ENCODE results near the gene MACC1.

Gene MACC1

DNA sequence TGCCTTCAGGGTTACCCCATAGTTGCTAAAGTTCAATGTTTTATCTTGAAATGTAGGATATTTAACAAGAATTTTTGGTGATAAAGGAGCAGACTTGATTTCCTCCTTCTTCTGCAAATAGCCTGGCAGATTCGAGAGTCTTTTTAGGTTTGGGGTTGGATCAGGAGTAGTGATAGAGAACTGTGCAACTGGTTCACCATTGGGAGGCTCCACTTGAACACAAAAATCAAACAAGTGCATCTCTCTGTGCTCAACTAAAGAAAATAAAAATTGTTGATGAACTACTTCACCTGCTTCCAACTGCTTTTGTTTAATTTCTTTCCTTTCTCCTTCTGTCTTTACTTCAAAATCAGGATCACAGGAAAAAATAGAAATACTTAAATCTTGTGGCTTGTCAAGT lies 58.5 kb downstream of the MACC1 start:
- no peak for DNase-seq (ENCODE audit: low read depth, low spot score)
- no peaks in the 10 kb centered on the region for H3K27me3 ChIP-seq (ENCODE audit: insufficient read depth, insufficient read length)
- no peaks in the 10 kb centered on the region for H3K4me1 ChIP-seq (ENCODE audit: insufficient read depth, insufficient read length)
- no peak overlapping the region for H3K9ac ChIP-seq (ENCODE audit: insufficient read length, low read depth)
- no peak for TF ChIP-seq SUZ12 (IDR thresholded peaks at IDR 0.05; ENCODE audit: extremely low read depth, insufficient read depth, insufficient read length)
- no peak for TF ChIP-seq ZNF274 (IDR thresholded peaks at IDR 0.05; ENCODE audit: low read depth, low read length)
- TF ChIP-seq YY1 (IDR thresholded peaks at IDR 0.05; ENCODE audit: insufficient read depth, insufficient read length), result no peak
- no peaks in the 10 kb centered on the region for H3K36me3 ChIP-seq (ENCODE audit: insufficient read depth, insufficient read length, low read length)
- H3K4me3 ChIP-seq (ENCODE audit: insufficient read length, low read depth), result no peak overlapping the region
- H3K9me3 ChIP-seq (ENCODE audit: insufficient read depth, low read length), result peaks cover 6% of the 10 kb centered on the region; the same call in 1 of the 2 replicates

DNA sequence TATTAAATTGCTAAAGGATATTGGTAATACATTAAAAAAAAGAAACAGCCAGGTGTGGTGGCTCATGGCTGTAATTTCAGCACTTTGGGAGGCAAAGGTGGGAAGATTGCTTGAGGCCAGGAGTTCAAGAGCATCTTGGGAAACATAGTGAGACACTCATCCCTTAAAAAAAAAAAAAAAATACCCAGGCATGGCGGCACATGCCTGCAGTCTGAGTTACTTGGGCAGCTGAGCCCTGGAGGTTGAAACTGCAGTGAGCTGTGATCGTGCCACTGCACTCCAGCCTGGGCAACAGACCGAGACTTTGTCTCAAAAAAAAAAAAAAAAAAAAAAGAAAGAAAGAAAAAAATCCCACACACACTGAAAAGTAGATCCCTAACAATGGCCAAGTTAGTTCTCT lies 59.7 kb downstream of the MACC1 start:
- no peak for DNase-seq (ENCODE audit: low read depth, low spot score)
- Histone ChIP-seq H3K9me3 (ENCODE audit: insufficient read depth, low read length) (peaks cover 6% of the 10 kb centered on the region; the same call in 1 of the 2 replicates), H3K36me3 (ENCODE audit: insufficient read depth, insufficient read length, low read length) (no peaks in the 10 kb centered on the region), H3K27me3 (ENCODE audit: insufficient read depth, insufficient read length) (no peaks in the 10 kb centered on the region), H3K9ac (ENCODE audit: insufficient read length, low read depth) (no peak overlapping the region), H3K4me1 (ENCODE audit: insufficient read depth, insufficient read length) (no peaks in the 10 kb centered on the region), H3K4me3 (ENCODE audit: insufficient read length, low read depth) (no peak overlapping the region)
- TF ChIP-seq YY1 (IDR thresholded peaks at IDR 0.05; ENCODE audit: insufficient read depth, insufficient read length) (no peak), SUZ12 (IDR thresholded peaks at IDR 0.05; ENCODE audit: extremely low read depth, insufficient read depth, insufficient read length) (no peak)

DNA sequence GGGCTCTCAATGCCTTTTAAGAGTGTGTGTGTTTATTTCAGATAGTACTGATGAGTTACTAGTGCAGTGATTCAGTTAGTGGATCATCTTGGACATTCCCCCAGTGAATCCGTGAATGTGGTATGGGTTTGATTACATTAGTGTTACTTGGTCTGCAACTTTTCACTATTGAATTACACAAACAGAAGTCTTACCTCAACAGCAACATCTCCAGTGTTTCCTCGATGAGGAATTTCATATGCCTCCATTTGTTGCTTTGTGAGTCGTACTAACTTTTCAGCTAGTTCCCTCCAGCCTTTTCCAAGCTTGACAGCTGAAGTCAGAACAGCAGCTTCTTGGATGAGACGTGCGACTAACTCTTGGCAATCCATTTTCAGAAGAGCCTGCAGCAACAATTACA lies 63.2 kb downstream of the MACC1 start:
- Histone ChIP-seq H3K9me3 (ENCODE audit: insufficient read depth, low read length) (0 out of 2 replicates have a peak, but pooled peaks cover under 1% of the 10 kb centered on the region), H3K4me3 (ENCODE audit: insufficient read length, low read depth) (no peak overlapping the region), H3K27me3 (ENCODE audit: insufficient read depth, insufficient read length) (no peaks in the 10 kb centered on the region)

DNA sequence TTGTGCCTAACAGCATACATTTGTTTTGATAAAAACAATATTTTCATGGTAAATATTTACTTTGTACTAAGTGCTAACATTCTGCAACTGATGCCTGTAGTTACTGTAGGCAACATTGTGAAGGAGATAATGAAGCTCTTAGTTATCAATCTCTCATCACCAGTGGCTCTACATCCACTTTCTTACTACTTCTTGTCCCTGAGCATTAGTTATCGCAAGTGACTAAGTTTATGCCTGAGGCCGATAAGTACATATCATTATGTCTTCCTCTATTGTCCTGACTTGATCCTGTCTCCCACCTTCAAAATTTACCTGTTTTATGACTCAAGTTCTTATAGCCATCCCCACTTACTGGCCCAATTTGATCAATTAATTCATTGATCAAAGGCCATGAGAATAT lies 63.6 kb downstream of the MACC1 start:
- H3K27me3 ChIP-seq (ENCODE audit: insufficient read depth, insufficient read length), result no peaks in the 10 kb centered on the region
- DNase-seq (ENCODE audit: low read depth, low spot score), result no peak
- no peaks in the 10 kb centered on the region for H3K9me3 ChIP-seq (ENCODE audit: insufficient read depth, low read length)
- no peaks in the 10 kb centered on the region for H3K4me1 ChIP-seq (ENCODE audit: insufficient read depth, insufficient read length)
- H3K4me3 ChIP-seq (ENCODE audit: insufficient read length, low read depth), result no peak overlapping the region
- TF ChIP-seq SUZ12 (IDR thresholded peaks at IDR 0.05; ENCODE audit: extremely low read depth, insufficient read depth, insufficient read length) (no peak), YY1 (IDR thresholded peaks at IDR 0.05; ENCODE audit: insufficient read depth, insufficient read length) (no peak), ZNF274 (IDR thresholded peaks at IDR 0.05; ENCODE audit: low read depth, low read length) (no peak)
- H3K36me3 ChIP-seq (ENCODE audit: insufficient read depth, insufficient read length, low read length), result no peaks in the 10 kb centered on the region
- H3K9ac ChIP-seq (ENCODE audit: insufficient read length, low read depth), result no peak overlapping the region

More for the DNA sequence above, 63.2 kb downstream of the MACC1 start:
- no peaks in the 10 kb centered on the region for H3K36me3 ChIP-seq (ENCODE audit: insufficient read depth, insufficient read length, low read length)
- no peaks in the 10 kb centered on the region for H3K4me1 ChIP-seq (ENCODE audit: insufficient read depth, insufficient read length)
- TF ChIP-seq ZNF274 (IDR thresholded peaks at IDR 0.05; ENCODE audit: low read depth, low read length), result no peak
- TF ChIP-seq SUZ12 (IDR thresholded peaks at IDR 0.05; ENCODE audit: extremely low read depth, insufficient read depth, insufficient read length), result no peak
- TF ChIP-seq YY1 (IDR thresholded peaks at IDR 0.05; ENCODE audit: insufficient read depth, insufficient read length), result no peak
- no peak overlapping the region for H3K9ac ChIP-seq (ENCODE audit: insufficient read length, low read depth)
- no peak for DNase-seq (ENCODE audit: low read depth, low spot score)

DNA sequence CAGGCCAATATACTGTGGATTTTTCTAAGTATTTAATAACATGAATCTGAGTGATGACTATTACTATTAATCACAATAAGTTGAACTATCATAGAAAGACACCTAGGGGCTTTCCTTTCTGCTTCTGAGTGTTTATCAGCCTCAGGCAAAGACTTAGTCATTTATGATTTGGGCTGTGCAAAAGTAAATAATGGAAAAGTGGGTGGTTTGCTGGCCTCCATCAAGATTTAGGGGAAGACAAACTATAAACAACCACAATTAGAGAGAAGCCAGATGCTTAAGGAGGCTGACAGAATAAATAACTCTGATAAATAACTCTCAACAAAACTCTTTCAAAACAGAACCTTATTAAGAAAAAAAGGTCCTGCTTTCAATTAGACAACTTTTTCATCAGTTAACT lies 64.7 kb downstream of the MACC1 start:
- no peak for DNase-seq (ENCODE audit: low read depth, low spot score)
- Histone ChIP-seq H3K9ac (ENCODE audit: insufficient read length, low read depth) (no peak overlapping the region), H3K27me3 (ENCODE audit: insufficient read depth, insufficient read length) (no peaks in the 10 kb centered on the region), H3K4me3 (ENCODE audit: insufficient read length, low read depth) (no peak overlapping the region), H3K4me1 (ENCODE audit: insufficient read depth, insufficient read length) (no peaks in the 10 kb centered on the region), H3K9me3 (ENCODE audit: insufficient read depth, low read length) (no peaks in the 10 kb centered on the region), H3K36me3 (ENCODE audit: insufficient read depth, insufficient read length, low read length) (no peaks in the 10 kb centered on the region)
- no peak for TF ChIP-seq SUZ12 (IDR thresholded peaks at IDR 0.05; ENCODE audit: extremely low read depth, insufficient read depth, insufficient read length)
- TF ChIP-seq YY1 (IDR thresholded peaks at IDR 0.05; ENCODE audit: insufficient read depth, insufficient read length), result no peak
- no peak for TF ChIP-seq ZNF274 (IDR thresholded peaks at IDR 0.05; ENCODE audit: low read depth, low read length)

DNA sequence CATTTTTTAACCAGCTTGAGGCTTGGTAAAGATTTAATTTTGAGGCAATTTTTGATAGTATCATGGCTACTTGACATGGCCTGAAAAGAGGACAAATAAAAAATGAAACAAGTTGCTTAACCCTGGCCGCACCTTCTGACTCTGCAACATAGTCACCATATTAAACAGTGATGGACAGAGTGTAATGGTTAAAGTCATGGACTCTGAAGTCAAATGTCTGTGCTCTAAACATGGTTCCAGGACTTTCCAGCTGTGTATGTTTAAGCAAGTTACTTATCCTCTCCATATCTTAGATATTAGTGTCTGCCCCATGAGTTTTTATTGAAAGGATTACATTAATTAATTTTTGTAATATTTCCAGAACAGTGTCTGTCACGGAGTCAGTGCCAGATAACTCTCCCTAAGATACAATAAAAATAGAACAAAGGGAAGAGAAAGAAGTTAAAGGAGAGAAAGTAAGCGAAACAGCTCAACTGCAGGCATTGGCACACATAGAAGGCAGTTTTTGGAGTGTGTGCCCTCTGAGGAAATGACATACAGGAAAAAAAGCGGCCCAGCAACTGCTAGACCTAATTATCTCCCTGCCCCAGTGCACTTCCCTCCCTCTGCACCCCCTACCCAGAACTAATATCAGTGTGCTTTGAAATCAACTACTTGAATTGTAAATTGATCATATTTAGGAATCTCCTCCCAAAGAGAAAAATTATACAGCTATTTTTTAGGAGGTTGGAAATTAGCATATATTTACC lies 65.3 kb downstream of the MACC1 start:
- H3K9me3 ChIP-seq (ENCODE audit: insufficient read depth, low read length), result no peaks in the 10 kb centered on the region
- H3K27me3 ChIP-seq (ENCODE audit: insufficient read depth, insufficient read length), result no peaks in the 10 kb centered on the region
- H3K36me3 ChIP-seq (ENCODE audit: insufficient read depth, insufficient read length, low read length), result no peaks in the 10 kb centered on the region
- no peaks in the 10 kb centered on the region for H3K4me1 ChIP-seq (ENCODE audit: insufficient read depth, insufficient read length)
- TF ChIP-seq ZNF274 (IDR thresholded peaks at IDR 0.05; ENCODE audit: low read depth, low read length) (no peak), SUZ12 (IDR thresholded peaks at IDR 0.05; ENCODE audit: extremely low read depth, insufficient read depth, insufficient read length) (no peak), YY1 (IDR thresholded peaks at IDR 0.05; ENCODE audit: insufficient read depth, insufficient read length) (no peak)
- DNase-seq (ENCODE audit: low read depth, low spot score), result no peak
- H3K9ac ChIP-seq (ENCODE audit: insufficient read length, low read depth), result no peak overlapping the region
- no peak overlapping the region for H3K4me3 ChIP-seq (ENCODE audit: insufficient read length, low read depth)

DNA sequence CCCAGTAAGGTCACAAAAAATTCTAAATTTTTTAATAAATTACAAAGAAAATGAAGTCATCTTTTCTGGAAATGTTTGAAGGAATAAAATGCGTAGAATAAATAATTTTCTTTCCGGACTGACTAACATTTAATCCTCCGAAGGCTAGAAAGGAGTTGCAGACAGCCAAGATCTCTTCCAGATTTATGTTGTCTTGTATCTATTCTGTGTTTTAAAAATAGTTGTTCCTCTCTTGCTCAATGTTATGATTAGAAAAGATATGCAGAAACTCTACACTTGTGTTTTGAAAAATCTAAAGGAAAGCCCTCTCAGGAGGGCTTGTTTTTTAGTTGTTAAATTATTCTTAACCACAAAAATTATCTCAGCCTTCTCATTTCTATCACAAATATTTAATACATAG lies 70.7 kb downstream of the MACC1 start:
- Histone ChIP-seq H3K36me3 (ENCODE audit: insufficient read depth, insufficient read length, low read length) (no peaks in the 10 kb centered on the region), H3K27me3 (ENCODE audit: insufficient read depth, insufficient read length) (no peaks in the 10 kb centered on the region), H3K4me1 (ENCODE audit: insufficient read depth, insufficient read length) (no peaks in the 10 kb centered on the region), H3K4me3 (ENCODE audit: insufficient read length, low read depth) (no peak overlapping the region), H3K9me3 (ENCODE audit: insufficient read depth, low read length) (no peaks in the 10 kb centered on the region), H3K9ac (ENCODE audit: insufficient read length, low read depth) (no peak overlapping the region)
- no peak for DNase-seq (ENCODE audit: low read depth, low spot score)
- no peak for TF ChIP-seq SUZ12 (IDR thresholded peaks at IDR 0.05; ENCODE audit: extremely low read depth, insufficient read depth, insufficient read length)
- no peak for TF ChIP-seq YY1 (IDR thresholded peaks at IDR 0.05; ENCODE audit: insufficient read depth, insufficient read length)
- no peak for TF ChIP-seq ZNF274 (IDR thresholded peaks at IDR 0.05; ENCODE audit: low read depth, low read length)

Measured in NT2/D1 (cell line).